HPDE6-E6E7 (cell line): ENCODE results near the gene GRM1.

Experiments
- DNase-seq: peaks from one replicate; pipeline ENCODE4 v3.0.0; 2011; ENCODE audit warnings: missing footprints; ENCODE audit errors: extremely low spot score

The GRM1 gene

DNA sequence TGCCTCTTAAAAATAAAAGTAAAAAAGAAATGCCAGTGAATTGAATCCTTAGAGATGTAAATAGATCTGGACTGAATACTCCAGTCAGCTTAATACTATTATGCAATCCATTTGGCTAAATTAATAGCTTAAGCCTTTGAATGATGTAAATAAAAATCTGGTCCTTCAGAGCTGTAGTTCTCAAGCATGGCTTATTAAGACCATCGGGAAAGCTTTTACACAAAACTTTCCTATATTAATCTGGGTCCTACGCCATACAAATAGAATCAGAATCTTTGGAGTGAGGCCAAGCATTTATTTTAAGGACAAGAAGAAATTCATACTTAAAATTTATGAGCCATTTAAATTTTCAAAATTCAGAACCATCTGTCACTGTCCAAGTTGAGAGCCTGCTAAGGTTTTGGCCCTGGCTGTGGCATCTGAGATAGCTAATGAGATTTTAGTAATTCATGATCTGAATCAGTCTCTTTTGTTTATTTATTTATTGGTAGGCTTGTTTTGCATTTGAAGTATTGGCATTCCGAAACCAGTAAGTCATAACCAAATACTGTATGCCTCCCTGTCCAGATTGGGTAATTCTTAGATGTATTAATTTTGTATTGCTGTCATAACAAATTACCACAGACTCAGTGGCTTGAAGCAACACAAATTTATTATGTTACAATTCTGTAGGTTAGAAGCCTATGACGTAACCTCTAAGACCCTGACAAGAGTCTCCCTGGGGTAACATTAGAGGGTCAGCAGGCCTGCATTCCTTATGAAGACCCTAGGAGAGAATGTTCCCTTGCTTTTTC is 286.7 kb downstream of the GRM1 start:
- DNase-seq: no peak

DNA sequence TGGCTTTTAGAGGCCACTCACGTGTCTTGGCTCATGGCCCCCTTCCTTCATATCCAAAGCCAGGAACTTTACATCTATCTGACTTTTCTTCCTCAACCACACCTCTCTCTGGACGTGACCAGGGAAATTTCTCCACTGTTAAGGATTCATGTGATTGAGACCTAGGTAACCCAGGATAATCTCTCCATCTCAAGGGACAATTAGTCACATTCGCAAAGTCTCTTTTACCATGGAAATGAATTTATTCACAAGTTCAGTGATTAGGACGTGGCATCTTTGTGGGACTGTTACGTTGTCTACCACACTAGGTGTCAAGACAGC is 287.3 kb downstream of the GRM1 start:
- DNase-seq: no peak

DNA sequence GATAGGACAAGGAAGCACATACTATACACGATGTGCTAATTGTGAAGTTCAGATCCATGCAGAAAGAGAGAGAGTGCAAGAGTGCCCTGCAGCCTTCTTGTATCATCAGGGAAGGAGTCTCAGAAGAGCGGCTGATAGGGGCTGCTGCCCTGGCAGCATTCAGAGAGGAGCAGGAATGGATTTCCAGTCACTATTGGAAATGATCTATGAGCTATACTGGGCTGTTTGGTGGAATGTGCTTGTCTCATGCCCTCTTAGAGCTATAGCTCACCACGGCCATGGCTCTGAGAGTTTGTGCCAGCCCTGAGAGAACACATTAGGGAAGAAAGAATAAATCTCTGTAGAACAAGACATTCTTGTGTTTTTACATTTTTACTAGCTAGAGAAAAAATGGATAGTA is 302.2 kb downstream of the GRM1 start:
- DNase-seq: no peak

DNA sequence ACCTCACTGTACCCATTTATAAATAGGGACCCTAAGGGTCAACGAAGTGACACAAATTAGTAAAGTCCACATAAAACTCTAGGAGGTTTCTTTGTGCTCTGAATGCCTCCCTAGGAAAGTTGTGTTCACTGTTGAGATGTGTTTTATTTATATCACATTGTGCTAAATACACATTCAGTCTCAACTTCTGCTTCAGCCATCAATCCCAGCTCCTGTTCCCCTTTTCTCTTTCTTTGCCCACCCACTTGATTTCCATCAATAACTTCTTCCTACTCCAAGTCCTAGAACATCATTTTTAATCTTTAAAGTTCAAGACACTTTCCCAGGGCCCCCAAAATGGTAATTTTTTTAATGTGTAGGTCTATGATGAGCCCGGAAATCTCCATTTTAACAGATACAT is 306.5 kb downstream of the GRM1 start:
- DNase-seq: no peak

DNA sequence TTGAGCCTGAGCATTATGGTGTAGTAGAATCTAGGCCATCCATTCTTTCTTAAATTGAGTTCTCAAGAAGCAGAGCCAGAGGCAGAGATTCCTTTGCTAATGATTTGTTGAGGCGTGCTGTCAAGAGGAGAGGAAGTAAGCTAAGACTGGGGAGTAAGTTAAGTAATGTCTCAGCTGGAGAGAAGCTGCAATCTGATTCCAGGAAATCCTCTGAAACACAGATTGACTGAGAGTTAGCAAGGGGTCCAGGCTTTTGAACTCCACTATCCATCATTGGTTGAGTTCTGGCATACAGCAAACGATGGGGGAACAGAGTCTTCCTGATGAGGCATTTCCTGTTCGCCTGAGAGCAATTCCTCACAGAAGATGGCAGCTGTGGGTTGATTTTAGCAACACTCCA is 307.3 kb downstream of the GRM1 start:
- no peak for DNase-seq

DNA sequence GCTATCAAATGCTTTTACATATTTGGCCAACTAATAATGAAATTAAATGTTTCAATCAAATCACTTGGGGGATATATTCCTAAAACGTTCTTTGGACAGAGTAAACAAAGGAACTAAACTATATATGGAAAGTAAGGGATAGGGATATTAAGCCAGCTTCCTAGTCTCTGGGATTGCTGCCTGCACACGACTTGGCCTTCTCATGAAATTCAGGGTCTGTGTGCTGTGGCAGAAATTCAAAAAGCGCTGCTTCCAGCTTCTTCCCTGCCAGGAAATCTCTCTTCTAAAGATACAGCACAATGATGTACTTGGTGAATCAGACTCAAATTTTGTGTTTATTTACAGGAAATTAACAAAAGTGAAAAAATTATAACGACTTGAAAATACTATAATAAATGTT is 308.5 kb downstream of the GRM1 start:
- no peak for DNase-seq

DNA sequence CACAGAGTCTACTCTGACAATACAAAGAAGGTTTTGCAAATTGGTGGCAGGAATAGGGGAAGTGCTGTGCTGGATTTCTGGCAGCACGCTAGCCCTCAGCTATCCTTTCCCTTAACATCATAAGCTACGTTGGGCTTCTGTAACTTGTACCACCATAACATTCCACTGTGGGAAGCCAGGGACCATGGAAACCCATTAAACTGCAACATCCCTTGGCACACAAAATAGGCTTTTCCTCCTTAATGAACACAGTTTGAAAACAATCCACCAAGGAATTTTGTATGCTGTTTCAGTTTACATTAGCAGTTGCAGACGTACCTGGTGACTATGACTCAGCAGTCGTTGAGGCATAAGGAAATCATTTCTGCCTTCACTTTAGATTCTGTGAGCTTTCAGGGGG is 310.9 kb downstream of the GRM1 start:
- no peak for DNase-seq

DNA sequence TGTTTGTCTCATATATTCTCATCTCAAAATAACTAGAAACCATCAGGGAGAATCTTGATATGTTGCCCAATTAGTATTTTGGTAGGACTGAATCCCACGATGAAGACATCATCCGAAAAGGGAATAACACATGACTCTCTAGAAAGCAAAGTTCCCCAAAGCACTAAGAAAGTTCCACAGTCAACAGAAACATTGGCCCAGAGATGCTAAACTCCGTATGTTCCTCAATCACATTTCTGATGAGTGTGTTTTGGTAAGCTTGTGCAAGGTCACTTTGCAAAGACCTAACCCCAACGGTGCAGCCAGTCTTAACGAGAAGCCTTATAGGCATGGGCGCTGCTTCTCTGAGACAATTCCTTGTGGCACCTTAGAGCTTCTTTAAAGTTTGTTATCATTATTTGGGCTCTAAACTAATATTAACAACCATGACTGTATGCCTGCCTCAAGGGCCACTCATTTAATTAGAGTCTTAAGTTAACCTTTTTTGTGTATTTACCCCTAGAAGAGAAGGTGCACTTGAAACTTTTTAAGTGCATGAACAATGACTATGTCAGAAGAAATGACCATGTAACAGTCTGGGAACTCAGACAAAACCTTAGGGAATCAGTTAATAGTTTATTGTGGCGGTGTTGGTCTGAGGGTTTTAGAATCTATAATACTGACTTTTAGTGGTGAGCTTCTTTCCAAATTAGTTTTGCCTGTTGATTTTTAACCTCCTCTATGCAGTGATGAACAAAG is 312.8 kb downstream of the GRM1 start:
- DNase-seq: no peak

DNA sequence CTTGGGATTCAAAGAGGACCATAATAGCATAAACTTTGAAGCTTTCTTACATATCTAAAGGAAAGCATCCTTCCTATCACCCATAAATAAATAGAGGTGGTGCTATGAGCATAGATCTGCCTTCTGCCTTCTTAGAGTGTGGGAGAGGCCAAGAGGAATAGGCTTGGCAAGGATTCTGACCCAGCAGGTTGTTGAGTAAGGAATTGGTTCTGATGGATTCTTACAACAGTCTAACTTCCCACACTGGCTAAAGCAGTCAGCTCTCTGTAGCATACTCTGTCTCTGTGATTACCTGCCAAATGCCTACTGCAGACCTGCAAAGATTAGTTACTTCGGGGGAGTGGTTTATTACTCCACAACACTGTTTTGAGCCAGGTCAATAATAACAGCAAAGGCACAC is 316.7 kb downstream of the GRM1 start:
- DNase-seq: no peak

DNA sequence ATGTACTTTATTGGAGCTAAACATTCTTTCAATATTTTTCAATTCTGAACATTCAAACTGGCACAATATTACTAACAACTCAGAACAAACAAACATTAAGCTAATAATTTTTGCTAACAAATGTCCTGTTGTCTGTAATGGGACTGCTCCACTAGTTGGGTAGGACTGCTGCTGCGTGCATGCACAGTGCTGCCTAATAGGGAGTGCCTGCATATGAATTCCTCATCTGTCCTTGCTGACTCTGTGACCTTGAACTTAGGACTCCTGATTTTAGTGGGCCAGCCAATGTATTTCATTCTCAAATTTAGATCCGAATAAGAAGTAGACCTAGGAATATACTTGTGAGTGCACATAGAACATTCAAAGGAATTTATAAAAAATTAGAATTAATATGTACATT is 318.2 kb downstream of the GRM1 start:
- no peak for DNase-seq

DNA sequence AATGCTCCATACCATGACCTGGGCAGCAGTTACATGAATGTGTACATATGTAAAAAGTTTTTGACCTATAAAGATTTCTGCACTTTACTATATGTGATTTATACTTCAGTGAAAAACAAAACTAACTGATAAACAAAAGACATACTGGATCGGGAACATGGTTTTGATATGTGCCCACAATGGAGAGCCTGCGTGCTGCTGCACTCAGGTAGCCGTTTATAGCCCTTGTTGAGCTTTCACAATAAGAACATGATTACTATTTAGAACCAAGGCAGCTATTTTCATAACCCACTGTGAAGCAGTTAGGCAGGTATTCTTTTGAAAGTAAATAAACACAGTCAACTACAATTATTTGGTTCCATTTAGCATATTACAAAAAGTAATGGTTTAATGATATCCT is 318.8 kb downstream of the GRM1 start:
- DNase-seq: no peak

DNA sequence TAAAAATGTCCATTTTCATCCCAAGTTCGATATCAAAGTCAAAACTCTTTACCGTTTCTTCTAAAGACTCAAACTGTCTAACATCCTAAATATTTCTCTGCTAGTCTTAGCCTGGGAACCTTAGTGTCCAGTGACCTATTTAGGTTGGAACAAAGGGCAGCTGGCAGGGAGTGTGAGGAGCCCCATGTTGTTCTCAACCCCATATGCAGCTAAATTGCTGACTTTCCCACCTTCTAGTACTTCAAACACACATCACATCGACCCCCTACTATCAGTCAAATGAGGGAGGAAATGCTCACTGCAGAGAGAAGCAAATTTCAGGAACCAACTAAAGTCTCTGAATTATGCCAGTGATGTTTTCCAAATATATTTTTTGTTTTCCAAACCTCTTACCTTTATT is 322.2 kb downstream of the GRM1 start:
- DNase-seq: no peak

DNA sequence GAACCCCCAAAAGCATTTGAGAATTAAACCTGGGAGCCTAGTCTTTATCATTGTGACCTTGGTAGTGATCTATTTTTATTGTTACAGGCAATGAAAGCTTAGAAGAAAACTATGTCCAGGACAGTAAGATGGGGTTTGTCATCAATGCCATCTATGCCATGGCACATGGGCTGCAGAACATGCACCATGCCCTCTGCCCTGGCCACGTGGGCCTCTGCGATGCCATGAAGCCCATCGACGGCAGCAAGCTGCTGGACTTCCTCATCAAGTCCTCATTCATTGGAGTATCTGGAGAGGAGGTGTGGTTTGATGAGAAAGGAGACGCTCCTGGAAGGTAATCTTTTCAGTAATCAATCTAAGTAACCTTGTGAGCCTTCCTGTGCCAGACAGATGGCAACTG is 323.3 kb downstream of the GRM1 start:
- DNase-seq: no peak

DNA sequence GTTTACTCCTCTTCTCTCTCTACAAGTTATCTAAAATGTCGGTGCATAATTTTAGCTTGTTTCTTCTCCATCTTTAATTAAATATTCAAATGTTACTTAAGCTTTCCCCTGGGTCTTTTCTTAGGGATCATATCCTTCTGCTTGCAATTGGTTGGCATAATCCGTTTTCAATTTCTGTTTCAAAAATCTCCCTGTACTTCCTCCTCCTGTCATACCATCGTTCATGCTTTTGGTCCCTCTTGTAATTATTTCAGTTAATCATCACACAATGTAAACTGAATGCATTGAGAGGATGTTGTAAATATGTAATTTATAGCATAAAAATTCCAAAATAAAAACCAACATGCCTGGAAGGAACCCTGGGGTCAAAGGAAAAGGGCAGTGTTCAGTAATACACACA is 325.6 kb downstream of the GRM1 start:
- no peak for DNase-seq

DNA sequence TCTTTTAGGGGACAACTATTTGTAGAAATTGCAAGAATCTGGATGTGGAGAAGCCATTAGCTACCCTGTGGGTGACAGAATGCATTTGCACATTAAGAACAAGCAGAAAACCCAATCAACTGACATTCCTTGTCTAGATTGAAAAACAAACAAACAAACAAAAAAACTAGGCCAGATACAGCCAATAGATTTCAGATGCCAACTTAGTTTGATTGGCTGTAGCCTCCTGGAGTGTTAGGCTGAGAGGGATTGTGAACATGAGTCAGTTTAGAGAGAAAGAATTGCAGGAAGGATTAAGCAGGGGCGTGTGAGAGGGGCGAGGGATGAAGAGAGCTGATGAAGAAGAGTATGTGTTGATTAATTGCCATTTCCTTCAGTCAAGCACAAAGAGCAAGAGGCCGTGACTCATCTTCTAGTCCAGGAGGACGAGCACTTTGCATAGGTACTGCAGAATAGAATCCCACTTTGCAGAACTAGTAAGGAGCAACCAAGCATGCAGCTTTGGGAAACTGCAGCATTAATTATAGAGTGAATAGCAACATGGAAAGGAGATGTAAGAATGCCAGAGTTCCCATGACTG is 326.7 kb downstream of the GRM1 start:
- DNase-seq: no peak

DNA sequence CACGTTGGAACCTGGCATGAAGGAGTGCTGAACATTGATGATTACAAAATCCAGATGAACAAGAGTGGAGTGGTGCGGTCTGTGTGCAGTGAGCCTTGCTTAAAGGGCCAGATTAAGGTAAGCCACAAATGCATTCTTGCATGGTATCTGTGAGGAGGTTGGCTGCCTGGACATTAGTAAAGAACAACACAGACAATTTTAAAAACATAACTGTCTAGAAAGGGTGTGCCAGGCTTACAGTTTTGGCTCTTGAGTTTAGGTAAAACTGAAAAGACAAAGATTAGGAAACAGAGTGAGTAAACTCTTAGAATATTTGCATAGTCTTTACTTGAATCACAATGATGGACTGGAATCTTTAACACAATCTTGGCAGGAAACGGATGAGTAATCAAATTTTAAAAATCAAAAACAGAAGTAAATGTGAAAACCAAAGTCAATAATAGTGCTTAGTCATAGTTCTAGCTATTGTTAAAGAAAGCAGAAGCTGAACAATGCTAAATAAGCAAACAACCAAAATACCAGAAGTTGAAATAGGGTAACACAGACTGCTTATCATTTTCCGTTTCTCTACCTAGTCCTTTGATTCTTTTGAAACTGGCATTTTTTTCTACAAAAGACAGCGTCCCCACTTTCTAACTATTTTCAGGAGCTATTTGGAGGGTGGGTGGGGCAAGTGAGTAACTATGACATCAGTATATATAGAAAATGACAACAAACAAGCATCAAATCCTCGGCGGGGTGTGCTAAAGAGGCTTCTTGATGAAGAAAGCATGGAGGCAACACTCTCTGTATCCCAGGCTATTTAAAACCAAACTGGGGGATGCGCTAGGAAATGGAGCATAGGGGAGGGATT is 328.9 kb downstream of the GRM1 start:
- peak; percentile 55 for DNase-seq

DNA sequence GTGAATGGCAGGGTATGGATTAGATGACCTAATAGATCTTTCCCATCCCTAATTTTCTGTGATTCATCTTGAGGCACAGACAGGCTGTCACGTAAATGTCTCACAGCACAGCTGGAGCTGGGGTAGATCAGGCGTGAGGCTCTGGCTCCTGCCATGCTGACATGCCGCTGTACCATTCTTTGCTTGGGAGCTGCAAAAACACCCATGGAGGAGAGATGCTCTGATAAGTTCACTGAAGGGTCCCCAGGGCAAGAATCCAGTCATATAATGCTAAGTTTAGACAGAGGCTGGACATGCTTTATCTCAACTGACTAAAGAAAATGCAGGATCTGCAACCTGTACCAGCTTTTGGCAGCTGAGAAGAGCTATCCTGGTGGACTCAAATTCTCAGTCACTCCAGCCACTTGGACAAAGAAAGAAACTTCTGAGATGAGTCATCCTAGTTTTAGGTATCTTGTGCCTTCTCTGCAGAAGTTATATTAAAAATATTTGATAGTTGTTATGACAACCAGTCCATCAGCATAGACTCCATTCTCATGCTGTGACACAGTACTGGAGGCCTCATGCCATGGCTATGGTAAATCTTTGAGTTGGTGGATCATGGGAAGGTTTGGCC is 329.7 kb downstream of the GRM1 start:
- no peak for DNase-seq

DNA sequence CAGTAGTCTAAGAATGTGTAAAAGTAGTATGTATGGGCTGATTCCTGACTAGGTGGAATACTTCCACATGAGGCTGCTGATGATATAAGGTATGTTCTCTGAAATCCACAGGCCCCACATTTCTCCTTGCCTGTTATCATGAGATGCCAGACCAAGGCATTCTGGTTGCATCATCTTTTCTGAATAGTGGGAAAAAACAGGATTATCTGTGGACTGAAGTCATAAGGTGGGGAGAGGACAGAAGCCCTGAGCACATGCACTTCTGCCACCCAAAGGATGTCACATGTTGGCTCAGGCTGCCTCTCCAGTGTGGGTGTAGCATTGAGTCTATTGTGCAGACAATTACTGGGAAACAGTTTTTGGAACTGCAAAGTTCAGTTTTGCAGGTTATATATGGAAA is 330.3 kb downstream of the GRM1 start:
- DNase-seq: no peak

DNA sequence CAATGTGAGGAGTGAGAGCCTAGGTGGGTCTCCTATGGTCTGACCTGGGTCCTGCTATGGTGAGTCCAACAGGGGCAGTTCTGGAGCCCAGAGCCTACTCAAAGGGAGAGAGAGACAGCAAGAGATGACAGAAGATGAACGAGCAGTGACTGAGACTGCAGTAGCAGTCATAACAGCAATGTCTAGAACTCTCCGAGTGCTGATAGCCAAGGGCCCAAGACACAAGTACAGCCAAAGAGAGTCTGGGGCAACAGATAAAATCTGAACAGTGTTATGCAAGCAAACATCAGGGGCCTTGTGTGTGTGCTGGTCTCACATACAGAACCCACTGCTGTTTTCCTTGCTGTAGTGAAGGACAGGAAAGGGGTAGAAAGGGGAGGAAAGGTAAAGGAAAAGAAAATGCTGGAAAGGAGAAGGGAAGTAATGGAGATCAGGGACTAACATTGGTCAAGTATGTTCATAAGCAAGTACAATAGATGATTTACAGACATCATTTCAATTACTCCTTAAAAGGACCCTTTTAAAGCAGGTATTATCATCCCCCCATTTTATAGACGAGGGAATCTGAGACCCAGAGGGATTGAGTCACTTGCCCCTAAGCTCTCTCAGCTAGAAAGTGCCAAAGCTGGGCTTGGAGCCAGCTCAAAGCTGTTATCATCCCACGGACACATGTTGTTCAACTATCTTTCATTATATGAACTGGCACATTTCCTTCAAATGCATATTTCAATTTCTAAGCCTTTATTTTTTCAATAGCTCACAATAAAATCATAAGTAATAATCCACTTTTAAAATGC is 332.5 kb downstream of the GRM1 start:
- DNase-seq: no peak

DNA sequence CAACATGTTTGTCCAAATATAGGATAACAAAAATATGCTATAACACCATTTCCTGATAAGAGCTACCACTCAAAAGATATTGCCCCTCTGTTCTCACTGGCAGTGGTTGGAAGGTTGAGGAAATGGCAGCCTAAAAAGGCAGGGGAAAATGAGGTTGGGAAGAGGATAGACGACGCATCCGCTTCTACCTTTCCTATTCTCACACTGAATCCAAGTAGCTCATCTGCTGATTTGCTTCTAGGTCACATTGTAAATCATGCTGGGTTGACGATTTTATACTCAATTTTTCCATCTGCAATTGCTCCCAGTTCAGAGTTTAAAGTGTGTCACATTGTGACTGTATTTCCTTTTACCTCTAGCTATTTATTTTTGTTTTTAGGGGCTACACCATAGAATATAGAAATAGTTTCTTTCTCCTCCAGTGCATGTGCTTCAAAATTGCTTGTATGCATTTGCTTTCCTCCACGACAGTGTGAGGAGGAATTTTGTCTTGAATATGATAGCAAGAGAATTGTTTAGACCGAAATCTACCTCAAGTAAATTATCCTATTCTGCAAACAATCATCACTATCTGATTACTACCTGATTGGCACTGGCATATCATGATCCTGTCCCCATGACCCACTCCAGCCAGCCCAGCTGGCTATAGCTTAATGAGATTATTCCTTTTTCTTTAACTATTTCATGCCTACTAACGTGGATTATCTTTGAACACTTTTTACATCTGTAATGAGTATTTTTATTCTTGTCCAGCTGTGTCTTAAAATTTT is 335.2 kb downstream of the GRM1 start:
- DNase-seq: no peak
